Progenitor cell of endocrine pancreas (in vitro differentiated cells): Measurements from ENCODE around the gene SLFN12L. TPM values are rescaled to one million over a fixed set of nuclear protein-coding genes. Genes with fewer than 3 reads are reported as not detected.
"Not testable (repeated sequence)": the region's sequence is repeated elsewhere in the genome, so short reads cannot be mapped to it uniquely, and the experiment has no call there.

Experiments
- DNase-seq: peaks from one replicate; pipeline ENCODE4 v3.0.0; 2021; ENCODE audit warnings: low spot score; ENCODE audit not compliant: unreplicated experiment
- H3K27ac Mint-ChIP-seq: 2 replicates; pipeline ENCODE4 v1.8.0; 2021; ENCODE audit warnings: mild to moderate bottlenecking, moderate library complexity, mixed read lengths
- H3K27me3 Mint-ChIP-seq: 2 replicates; pipeline ENCODE4 v1.8.0; 2021; ENCODE audit warnings: mixed read lengths
- H3K36me3 Mint-ChIP-seq: 2 replicates; pipeline ENCODE4 v1.8.0; 2022; ENCODE audit warnings: mixed read lengths; ENCODE audit not compliant: insufficient read depth
- H3K4me1 Mint-ChIP-seq: 2 replicates; pipeline ENCODE4 v1.8.0; 2021; ENCODE audit warnings: low read depth, mixed read lengths
- H3K4me3 Mint-ChIP-seq: 2 replicates; pipeline ENCODE4 v1.8.0; 2021; ENCODE audit warnings: low read depth, mild to moderate bottlenecking, moderate library complexity, mixed read lengths
- H3K9me3 Mint-ChIP-seq: 2 replicates; pipeline ENCODE4 v1.8.0; 2021; ENCODE audit warnings: low read depth, mixed read lengths
- CTCF ChIP-seq: fragments of 200-600 bp; sonication (generic); IDR thresholded peaks from one replicate; pipeline ENCODE4 v1.5.0; 2021; ENCODE audit warnings: antibody characterized with exemption, mild to moderate bottlenecking; ENCODE audit not compliant: unreplicated experiment
- total RNA-seq: library from RNA; stranded (reverse); gene quantifications from 2 replicates; pipeline ENCODE4 v1.2.1, GENCODE V29; 2021

SLFN12L gene
- total RNA-seq, 1 donor from 2014 or later, result not detected

DNA sequence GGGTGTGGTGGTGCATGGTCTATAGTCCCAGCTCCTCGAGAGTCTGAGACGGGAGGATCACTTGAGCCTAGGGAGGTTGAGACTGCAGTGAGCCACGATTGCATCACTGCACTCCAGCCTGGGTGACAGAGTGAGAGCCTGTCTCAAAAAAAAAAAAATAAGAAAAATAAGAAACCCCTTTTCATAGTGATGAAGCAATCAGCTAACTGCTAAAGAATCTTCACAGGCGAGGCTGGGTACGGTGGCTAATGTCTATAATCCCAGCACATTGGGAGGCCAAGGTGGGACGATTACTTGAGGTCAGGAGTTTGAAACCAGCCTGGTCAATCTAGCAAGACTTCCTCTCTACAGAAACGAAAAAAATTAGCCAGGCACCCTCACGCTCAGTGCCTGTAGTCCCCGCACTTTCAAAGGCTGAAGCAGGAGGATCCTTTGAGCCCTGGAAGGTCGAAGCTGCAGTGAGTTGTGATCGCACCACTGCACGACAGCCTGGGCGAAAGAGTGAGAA is 760 bp downstream of the SLFN12L start:
- Mint-ChIP-seq H3K9me3 (no peaks in the 10 kb centered on the region), H3K4me3 (no peak overlapping the region), H3K36me3 (no peaks in the 10 kb centered on the region), H3K27me3 (peaks cover 18% of the 10 kb centered on the region), H3K4me1 (no peaks in the 10 kb centered on the region), H3K27ac (no peak overlapping the region)
- TF ChIP-seq CTCF, result no peak
- no peak for DNase-seq

- H3K4me1 Mint-ChIP-seq, H3K27ac Mint-ChIP-seq, H3K4me3 Mint-ChIP-seq, H3K9me3 Mint-ChIP-seq, DNase-seq, H3K36me3 Mint-ChIP-seq: not testable (repeated sequence)
- peaks cover 12% of the 10 kb centered on the region for H3K27me3 Mint-ChIP-seq
Measured at GRCh38 chr17:35535406-35535805, 2.1 kb downstream of the SLFN12L start.

GRCh38 chr17:35534576-35535093 is 2.8 kb downstream of the SLFN12L start:
- H3K4me3 Mint-ChIP-seq, result no peak overlapping the region
- H3K27me3 Mint-ChIP-seq, result peaks cover 7% of the 10 kb centered on the region
- no peaks in the 10 kb centered on the region for H3K9me3 Mint-ChIP-seq

DNA sequence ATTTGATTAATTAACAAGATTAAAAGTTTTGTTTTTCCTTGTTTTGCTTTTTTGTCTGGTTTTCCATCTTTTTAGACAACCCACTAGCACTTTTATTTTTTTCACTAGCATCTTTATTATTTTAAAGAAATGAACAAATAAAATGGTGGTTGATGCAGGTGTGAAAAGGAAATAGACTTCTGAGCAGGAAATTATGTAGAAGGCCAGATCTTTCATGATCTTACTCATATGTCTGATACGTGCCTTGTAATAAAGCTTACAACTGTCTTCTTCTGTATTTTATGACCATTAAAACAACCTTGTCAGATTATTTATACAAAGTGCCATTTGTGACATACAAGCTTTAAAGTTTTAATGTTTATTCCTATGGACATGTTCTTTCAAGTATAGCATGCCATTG is 6.3 kb downstream of the SLFN12L start:
- Mint-ChIP-seq H3K9me3 (peaks cover 11% of the 10 kb centered on the region), H3K36me3 (no peaks in the 10 kb centered on the region), H3K4me1 (no peaks in the 10 kb centered on the region), H3K27ac (no peak overlapping the region), H3K27me3 (peaks cover 10% of the 10 kb centered on the region), H3K4me3 (no peak overlapping the region)
- DNase-seq, result no peak
- no peak for TF ChIP-seq CTCF

More at GRCh38 chr17:35534576-35535093, 2.8 kb downstream of the SLFN12L start:
- Mint-ChIP-seq H3K27ac (no peak overlapping the region), H3K36me3 (no peaks in the 10 kb centered on the region), H3K4me1 (no peaks in the 10 kb centered on the region)
- no peak for TF ChIP-seq CTCF
- no peak for DNase-seq

DNA sequence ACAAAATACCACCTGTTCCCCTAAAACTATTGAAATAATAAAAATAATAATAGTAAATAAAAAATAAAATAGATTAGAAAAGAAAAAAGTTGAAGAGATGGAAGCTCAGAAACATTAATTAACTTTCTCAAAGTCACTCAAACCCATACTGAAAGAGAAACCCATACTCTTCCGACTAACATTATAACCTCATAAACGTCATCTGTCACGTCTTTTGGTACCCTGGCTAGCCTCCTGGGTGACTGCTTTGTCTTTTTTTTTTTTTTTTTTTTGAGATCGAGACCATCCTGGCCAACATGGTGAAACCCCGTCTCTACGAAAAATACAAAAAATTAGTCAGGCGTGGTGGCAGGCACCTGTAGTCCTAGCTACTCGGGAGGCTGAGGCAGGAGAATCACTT is 7.6 kb downstream of the SLFN12L start:
- Mint-ChIP-seq H3K4me3 (no peak overlapping the region), H3K27ac (no peak overlapping the region), H3K4me1 (no peaks in the 10 kb centered on the region), H3K27me3 (peaks cover 14% of the 10 kb centered on the region), H3K9me3 (peaks cover 17% of the 10 kb centered on the region), H3K36me3 (no peaks in the 10 kb centered on the region)
- TF ChIP-seq CTCF, result no peak
- no peak for DNase-seq

DNA sequence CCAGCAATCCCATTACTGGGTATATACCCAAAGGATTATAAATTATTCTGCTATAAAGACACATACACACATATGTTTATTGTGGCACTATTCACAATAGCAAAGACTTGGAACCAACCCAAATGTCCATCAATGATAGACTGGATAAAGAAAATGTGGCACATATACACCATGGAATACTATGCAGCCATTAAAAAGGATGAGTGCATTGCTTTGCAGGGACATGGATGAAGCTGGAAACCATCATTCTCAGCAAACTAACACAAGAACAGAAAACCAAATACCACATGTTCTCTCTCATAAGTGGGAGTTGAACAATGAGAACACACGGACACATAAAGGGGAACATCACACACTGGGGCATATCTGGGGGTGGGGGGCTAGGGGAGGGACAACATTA is 8.2 kb downstream of the SLFN12L start:
- Mint-ChIP-seq H3K9me3 (peaks cover 19% of the 10 kb centered on the region), H3K27me3 (peaks cover 16% of the 10 kb centered on the region)
- not testable (repeated sequence) for H3K4me1 Mint-ChIP-seq, H3K27ac Mint-ChIP-seq, H3K36me3 Mint-ChIP-seq, H3K4me3 Mint-ChIP-seq, DNase-seq
